GM08714 (cell line): ENCODE data around the gene EIF2AK3.
A peak's percentile ranks its signal among the peaks of the same experiment; 100 is the strongest.

Source experiments
- H3K4me3 ChIP-seq: fragments of 200-500 bp; sonication (Bioruptor generic); 2 replicates; pipeline ENCODE4 v1.5.1; 2014; ENCODE audit warnings: mild to moderate bottlenecking, low read length, inconsistent platforms
- ZNF274 ChIP-seq: IDR thresholded peaks from 2 replicates; pipeline ENCODE4 v1.6.1; 2012; ENCODE audit warnings: mild to moderate bottlenecking, low read depth, low read length

Gene EIF2AK3

GRCh38 chr2:88642278-88642677 lies 15.0 kb upstream of the EIF2AK3 start:
- no peak overlapping the region for H3K4me3 ChIP-seq
- TF ChIP-seq ZNF274 = no peak

- no peak overlapping the region for H3K4me3 ChIP-seq
- no peak for TF ChIP-seq ZNF274
Observed at GRCh38 chr2:88641330-88641729, 14.1 kb upstream of the EIF2AK3 start.

GRCh38 chr2:88639865-88640264 lies 12.6 kb upstream of the EIF2AK3 start:
- no peak for TF ChIP-seq ZNF274
- H3K4me3 ChIP-seq = no peak overlapping the region

GRCh38 chr2:88638743-88639142 lies 11.5 kb upstream of the EIF2AK3 start:
- no peak for TF ChIP-seq ZNF274
- H3K4me3 ChIP-seq = no peak overlapping the region

GRCh38 chr2:88638123-88638650 lies 10.9 kb upstream of the EIF2AK3 start:
- H3K4me3 ChIP-seq = no peak overlapping the region
- no peak for TF ChIP-seq ZNF274

GRCh38 chr2:88637464-88637863 lies 10.2 kb upstream of the EIF2AK3 start:
- no peak overlapping the region for H3K4me3 ChIP-seq
- no peak for TF ChIP-seq ZNF274

GRCh38 chr2:88636026-88636425 lies 8.8 kb upstream of the EIF2AK3 start:
- no peak for TF ChIP-seq ZNF274
- H3K4me3 ChIP-seq = no peak overlapping the region

- H3K4me3 ChIP-seq = no peak overlapping the region
- TF ChIP-seq ZNF274 = no peak
Observed at GRCh38 chr2:88632569-88632968, 5.3 kb upstream of the EIF2AK3 start.

GRCh38 chr2:88628571-88628939 lies 1.3 kb upstream of the EIF2AK3 start:
- no peak for TF ChIP-seq ZNF274
- H3K4me3 ChIP-seq = peak overlapping the region; percentile 62; the same call in 1 of the 2 replicates

GRCh38 chr2:88627856-88628570 lies 749 bp upstream of the EIF2AK3 start:
- TF ChIP-seq ZNF274 = no peak

GRCh38 chr2:88626171-88627054 lies 851 bp downstream of the EIF2AK3 start:
- H3K4me3 ChIP-seq = peak overlapping the region; percentile 99
- no peak for TF ChIP-seq ZNF274

More at GRCh38 chr2:88627856-88628570, 749 bp upstream of the EIF2AK3 start:
- H3K4me3 ChIP-seq = peak overlapping the region; percentile 62

- no peak for TF ChIP-seq ZNF274
- H3K4me3 ChIP-seq = peak overlapping the region; percentile 91; the same call in 1 of the 2 replicates
Observed at GRCh38 chr2:88624477-88624876, 2.8 kb downstream of the EIF2AK3 start.

- H3K4me3 ChIP-seq = peak overlapping the region; percentile 91
Observed at GRCh38 chr2:88623831-88624465, 3.3 kb downstream of the EIF2AK3 start.

- TF ChIP-seq ZNF274 = no peak
- H3K4me3 ChIP-seq = no peak overlapping the region
Observed at GRCh38 chr2:88622307-88622706, 5.0 kb downstream of the EIF2AK3 start.
